ENCODE data around the gene KIN.

DNA sequence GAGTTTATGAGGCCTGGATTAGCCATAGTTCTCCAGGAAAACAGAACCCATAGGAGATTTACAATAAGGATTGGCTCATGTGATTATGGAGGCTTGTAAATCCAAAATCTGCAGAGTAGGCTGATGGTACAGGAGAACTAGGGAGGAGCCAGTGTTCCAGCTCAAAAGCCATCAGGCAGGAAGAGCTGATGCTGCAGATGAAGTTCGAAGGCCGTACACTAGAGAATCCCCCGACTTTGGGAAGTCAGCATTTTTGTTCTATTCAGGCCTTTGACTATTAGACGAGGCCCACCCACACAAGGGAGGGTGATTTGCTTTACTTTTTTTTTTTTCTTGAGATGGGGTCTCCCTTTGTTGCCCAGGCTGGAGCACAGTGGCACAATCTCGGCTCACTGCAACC lies 37.6 kb downstream of the KIN start:
- TF ChIP-seq, protein P1, sequence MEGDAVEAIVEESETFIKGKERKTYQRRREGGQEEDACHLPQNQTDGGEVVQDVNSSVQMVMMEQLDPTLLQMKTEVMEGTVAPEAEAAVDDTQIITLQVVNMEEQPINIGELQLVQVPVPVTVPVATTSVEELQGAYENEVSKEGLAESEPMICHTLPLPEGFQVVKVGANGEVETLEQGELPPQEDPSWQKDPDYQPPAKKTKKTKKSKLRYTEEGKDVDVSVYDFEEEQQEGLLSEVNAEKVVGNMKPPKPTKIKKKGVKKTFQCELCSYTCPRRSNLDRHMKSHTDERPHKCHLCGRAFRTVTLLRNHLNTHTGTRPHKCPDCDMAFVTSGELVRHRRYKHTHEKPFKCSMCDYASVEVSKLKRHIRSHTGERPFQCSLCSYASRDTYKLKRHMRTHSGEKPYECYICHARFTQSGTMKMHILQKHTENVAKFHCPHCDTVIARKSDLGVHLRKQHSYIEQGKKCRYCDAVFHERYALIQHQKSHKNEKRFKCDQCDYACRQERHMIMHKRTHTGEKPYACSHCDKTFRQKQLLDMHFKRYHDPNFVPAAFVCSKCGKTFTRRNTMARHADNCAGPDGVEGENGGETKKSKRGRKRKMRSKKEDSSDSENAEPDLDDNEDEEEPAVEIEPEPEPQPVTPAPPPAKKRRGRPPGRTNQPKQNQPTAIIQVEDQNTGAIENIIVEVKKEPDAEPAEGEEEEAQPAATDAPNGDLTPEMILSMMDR (IDR thresholded peaks at IDR 0.05; ENCODE audit: low read depth, low read length), result no peak
- TF ChIP-seq EZH2phosphoT487 (IDR thresholded peaks at IDR 0.05; ENCODE audit: low read depth), result no peak
